ENCODE data around the gene OBSCN.

Gene OBSCN

DNA sequence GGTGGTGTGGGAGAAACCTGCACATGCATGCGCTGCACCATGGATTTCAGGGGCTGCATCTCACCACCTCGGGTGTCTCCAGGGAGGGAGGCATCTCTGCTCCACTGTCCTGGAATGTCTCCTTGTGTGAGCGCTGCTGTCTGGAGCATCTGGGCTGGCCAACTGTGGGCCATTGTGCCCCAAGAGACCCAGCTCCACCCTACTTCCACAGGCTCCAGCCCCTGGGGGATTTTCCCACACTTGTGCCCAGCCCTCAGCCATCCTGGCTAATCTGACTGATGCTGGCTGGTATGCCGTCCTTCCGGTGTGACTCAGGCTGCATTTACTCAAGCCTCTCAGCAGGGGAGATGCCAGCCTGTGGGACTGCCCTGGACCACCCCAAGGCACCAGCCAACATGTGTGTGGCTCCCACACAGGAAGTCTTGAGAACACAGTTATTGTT, 136.8 kb downstream of the OBSCN start:
- no peak for DNase-seq

DNA sequence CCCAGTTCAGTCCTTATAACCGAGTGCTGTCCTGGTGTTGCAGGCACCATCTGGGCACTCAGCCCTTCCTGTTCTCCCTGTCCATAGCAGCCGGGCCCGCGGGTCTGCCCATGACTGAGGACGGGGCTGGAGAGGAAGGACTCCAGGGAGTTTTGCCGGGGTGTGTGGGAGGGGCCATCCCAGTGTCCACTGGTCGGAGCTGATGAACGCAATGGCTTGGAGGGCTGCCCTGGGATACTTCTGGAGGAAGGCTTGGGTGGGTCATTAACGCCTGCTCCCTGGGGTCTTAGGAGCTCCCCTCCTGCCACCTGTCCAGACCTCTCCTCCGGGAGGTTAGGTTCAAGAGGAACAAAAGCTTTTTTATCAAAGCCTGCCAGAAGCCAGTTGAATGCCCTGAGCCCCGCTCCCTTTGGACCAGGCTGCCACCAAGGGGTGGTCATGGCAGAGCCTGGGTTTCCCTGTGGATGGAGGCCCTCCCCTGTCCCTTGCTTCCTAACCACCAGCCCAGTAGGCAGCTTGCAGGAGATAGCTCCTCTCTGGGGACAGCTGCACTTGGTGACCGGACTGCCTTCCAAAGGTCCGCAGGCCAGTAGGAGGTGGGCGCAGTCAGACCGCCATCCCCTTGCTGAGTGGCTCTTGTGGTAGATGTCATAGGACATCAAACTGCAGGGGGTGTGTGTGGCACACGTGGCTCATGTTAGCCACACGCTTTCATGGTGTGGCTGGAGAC, 137.5 kb downstream of the OBSCN start:
- no peak for DNase-seq

DNA sequence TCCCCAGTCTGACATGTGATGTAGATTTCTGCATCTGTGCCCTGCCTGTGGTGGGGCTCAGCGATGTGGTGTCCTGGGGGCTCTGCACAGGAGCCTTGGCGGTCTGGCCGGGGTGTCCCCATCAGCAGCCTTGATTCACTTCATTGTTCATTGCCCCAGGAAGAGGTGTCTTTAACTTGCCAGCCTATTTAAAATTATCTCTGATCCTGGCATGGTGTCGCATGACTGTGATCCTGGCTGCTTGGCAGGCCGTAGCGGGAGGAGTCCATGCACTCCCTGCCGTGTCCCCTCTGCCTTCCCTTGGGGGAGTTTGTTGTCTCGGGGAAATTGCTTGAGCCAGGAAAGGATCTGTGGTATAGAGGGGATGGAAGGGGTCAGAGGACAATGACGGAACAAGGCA, 138.9 kb downstream of the OBSCN start:
- DNase-seq, result no peak

DNA sequence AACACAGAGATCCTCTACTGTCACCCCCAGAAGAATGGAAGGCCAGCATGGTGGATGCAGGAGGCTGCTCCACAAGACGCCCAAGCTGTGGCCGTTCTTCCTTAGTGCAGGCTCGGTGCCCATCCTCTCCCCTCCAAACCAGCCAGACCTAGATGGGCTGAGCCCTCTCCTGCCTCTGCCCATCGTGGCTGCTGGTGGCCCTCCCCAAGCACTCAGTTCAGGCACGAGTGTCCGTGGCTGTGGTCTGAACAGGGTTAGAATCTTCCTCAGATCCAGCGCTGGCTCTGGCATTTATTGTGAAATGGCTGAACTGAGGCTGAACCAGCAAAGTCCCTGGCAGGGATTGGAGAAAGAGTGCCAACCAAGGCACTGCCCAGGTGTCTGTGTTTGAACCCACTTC, 139.3 kb downstream of the OBSCN start:
- DNase-seq, result no peak

DNA sequence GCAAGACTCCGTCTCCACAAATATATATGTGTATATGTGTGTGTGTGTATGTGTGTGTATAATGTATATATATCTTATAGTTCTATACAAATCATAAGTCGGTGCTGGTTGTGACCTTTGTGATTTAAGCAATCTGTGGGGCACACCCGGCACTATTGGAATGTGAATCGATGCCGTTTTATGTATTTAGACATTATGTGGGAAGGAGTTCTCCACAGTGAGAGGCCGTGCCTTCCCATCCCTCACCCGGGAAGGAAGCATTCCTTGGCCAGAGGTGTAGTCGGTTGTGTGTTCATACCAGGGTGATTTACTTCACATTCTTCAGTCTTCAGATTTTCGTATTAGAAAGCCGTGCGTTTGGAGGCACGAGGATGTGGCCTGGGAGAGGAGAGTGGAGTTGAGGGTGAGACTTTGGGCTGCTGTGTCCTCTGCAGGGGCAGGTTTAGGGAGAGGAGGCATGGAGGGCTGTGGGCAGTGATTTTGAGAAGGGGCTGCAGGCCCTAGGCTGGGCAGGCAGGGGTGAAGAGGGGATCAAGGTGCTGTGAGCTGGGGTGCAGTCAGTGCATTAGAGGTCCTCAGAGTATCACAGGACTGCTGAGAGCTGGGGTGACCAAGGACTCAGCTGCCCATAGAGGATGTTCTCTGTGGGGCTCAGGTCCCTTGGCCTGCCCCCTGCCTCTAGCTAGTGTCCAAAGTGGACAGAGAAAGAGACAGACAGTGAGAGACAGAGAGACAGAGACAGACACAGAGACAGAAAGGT, 141.0 kb downstream of the OBSCN start:
- no peak for DNase-seq

DNA sequence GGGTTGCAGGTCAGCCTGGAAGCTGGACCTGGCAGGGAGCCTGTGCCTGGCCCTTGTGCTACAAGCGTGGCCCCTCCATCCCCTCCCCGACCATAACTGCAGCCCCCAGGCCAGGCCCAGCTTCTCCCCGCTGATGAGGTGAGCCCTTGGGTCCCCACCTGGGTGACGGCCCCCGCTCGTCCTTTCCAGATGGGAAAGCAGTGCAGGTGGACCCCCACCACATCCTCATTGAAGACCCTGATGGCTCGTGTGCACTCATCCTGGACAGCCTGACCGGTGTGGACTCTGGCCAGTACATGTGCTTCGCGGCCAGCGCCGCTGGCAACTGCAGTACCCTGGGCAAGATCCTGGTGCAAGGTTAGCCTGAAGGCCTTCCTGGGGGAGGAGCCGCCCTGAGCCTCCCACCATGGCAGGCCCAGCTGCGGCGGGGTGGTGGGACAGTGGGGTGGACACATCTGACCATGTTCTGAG, 141.9 kb downstream of the OBSCN start:
- no peak for DNase-seq

DNA sequence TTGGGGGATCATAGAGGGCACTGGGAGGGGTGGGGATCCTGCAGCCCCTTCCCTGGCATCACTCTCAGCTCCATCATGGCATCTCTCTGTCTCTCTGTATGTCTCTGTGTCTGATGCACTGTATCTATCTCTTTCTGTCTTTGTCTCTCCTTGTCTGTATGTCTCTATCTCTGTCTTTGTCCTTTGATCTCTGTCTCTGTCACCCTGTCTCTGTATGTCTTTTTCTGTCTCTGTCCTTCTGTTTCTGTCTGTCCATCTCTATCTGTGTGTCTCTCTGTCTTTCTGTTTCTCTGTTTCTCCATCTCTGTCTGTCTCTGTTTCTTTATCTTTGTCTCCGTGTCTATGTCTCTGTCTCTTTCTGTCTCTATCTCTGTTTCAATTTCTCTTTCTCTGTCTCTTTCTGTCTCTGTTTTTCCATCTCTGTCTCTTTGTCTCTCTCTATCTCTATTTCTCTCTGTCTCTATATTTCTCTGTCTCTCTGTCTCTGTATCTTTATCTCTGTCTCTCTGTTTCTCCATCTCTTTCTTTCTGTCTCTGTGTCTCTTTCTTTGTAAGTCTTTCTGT, 142.4 kb downstream of the OBSCN start:
- no peak for DNase-seq

DNA sequence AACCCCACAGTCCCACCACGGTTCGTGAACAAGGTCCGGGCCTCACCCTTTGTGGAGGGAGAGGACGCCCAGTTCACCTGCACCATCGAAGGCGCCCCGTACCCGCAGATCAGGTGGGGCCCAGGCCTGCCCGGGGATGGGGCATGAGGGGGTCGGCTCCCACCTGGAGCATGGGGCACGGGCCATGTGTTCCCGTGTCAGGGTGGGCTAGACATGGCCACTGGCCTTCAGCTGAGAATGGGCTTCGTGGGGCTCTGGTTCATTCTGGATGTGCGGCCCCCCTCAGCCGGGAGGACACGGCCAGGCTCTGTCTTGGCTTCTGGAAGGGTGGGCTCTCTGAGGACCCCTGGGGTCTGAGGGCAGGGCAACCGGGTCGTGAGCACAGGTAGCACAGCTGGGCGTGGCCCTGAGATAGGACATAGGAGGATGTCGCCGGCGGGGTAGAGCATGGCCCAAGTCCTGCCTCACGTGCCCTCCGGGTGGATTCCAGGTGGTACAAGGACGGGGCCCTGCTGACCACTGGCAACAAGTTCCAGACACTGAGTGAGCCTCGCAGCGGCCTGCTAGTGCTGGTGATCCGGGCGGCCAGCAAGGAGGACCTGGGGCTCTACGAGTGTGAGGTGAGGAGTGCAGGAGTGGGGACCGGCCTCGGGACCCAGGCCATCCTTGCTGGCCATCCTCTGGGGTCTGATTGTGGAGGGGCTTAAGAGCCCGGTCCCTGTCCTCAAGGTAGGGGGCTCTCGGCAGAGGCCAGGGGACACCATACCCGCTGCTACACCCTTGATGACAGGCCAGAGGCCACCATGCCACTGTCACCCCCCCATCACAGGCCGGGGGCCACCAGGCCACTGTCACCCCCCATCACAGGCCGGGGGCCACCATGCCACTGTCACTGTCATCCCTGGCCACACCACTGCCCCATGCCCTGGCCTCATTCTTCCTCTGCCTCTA, 143.3 kb downstream of the OBSCN start:
- no peak for DNase-seq

DNA sequence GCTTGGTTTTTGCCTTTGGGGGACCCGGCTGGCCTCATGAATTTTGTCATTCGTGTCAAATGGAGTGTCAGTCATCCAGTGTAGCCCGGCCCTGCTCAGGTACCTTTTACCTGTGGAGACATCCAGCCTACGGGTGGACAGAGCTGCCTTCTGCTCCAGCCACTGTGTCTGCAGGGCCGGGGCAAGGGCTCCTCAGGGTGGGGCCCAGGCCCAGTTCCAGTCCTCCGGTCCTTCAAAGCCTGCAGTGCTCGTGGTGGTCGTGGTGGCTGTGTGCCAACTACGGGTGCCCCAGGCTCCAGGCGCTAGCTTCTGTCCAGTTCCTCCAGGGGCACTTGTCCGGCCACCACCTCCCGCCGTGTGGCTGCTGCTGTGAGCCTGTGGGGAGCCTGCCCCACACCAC, 144.0 kb downstream of the OBSCN start:
- DNase-seq, result no peak

DNA sequence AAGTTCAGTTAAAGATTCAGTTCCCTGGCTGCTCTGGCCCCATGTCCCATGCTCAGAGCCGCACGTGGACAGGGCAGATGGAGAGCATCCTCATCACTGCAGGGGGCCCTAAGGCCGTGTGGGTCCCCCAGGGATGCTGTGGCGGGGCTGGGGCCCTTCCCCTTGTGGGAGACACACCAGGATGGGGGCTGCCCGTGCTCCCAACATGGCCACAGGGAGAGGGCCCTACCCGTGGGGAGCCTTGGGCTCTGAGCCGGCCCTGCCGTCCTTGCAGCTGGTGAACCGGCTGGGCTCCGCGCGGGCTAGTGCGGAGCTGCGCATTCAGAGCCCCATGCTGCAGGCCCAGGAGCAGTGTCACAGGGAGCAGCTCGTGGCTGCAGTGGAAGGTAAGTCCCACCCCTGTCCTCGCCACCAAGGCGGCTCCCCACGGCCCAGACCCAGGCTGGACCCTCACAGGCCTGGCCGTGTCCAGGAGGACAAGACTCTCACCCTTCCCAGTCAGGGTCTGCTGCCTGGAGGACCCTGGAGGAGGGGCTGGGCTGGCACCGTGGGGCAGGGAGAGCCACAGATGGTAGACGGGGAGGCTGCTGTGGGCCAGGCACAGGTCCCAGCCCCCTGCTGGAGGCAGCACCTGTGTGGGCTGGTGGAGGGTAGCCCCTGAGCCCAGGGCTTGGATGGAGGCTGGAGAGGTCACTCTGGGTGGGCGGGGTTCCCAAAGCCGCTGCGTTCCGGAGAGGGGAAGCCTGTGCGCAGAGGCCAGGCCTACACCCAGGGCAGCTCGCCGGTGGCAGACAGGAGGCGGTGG, 145.0 kb downstream of the OBSCN start:
- no peak for DNase-seq

DNA sequence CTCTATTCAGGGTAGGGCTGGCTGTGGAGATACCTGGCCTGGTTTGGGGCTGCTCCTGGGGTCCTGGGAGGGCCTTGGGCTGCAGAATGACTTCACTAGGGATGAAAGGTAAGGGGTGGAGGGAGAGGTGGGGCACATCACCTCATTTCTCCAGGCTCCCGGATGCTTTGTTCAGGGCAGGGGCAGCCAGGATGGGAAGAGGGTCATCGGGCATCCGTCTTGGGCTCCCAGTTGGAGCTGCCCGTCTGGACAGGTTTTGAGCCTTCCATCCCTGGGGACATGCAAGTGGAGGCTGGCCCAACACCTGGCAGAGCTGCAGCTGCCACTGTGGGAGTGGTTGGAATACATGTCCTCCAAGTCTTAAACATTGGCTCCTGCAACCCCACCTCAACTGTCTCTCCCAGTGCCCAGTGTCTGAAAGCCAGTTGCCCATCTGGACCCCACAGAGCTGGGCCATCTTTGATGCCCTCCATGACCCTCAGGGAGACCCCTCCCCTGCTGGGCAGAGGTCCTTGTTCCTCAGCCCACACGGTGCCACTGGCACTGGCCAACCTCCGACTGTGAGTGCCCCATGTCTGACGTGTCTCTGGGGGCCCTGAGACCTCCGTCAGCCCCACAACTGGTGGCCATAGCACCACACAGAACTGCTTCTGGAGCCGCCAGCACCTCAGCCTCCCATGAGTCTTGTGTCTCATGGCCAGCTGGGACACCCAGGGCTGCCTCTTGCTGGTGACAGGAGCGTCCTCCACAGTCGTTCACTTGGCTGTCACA, 145.9 kb downstream of the OBSCN start:
- no peak for DNase-seq

DNA sequence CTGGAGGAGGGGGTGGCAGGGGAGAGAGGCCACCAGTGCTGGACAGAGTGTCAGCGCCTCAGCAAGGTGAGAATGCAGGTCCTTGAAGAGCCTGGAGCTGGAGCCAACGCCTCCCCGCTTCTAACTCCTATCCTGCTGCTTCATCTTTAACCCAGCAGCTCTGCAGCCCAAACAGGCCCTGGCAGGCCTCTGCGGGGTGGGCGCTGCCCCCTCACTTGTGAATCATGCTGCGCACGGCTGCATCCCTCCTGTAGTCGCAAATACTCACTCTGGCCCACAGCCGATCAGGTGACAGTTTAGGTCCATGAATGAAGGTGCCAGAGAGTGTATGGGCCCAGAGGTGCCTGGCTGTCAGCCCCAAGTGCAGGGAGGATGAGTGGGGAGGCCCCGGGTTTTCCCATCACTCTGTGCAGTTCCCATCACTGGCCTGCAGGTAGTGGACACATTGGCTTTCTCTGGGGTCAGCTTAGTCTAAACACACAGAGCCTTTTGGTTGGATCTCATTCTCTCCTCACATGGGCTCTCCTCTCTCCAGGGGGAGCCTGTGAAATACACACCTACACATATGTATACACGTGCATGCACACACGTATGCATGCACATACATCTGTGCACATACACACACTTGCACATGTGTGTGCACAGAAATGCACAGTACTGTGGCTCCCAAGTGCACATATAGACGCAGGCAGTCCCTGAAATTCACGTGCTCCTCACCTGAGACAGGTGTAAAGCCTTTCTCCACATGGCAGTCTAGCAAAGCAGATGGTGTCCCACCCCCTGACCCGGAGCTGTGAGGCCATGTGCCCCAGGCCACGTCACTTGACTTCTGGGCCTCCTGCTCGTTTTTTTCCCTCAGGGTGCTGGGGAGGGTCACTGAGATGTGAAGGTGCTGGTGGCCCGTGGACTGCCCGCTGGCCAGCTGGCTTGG, 146.8 kb downstream of the OBSCN start:
- no peak for DNase-seq

DNA sequence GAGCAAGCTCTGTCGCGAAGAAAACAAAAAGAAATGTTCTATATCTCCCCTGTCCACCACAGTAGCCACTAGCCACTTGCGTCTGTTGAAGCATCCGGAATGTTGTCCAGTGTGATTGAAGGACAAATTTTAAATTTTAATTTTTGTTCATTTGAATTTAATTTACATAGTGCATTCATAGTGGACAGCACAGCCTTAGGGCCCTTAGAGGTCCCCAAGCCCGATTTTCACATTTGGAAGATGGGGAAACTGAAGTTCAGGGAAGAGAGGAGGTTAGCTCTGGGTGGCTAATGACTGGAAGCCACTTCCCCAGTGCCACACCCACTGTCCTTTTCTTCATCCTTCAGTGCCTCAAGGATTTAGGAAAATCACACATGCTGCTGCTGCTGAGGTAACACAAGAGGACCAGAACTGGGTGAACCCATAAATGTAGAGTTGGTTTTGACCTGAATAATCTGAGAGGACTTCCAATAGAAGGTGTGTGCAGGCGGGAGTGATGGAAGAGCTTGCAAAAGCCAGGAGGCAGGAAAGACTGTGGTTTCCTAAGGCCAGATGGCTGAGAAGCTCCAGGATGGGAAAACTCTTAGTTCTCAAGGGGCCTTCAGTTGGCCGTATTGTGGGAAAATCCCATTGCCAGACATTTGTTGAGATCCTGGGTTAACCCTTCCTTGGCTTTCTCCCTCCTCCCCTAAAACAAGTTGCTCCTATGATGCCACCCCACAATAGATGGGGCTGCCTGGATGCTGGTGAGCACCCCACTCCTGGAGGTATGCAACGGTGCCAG, 149.2 kb downstream of the OBSCN start:
- DNase-seq, result no peak

DNA sequence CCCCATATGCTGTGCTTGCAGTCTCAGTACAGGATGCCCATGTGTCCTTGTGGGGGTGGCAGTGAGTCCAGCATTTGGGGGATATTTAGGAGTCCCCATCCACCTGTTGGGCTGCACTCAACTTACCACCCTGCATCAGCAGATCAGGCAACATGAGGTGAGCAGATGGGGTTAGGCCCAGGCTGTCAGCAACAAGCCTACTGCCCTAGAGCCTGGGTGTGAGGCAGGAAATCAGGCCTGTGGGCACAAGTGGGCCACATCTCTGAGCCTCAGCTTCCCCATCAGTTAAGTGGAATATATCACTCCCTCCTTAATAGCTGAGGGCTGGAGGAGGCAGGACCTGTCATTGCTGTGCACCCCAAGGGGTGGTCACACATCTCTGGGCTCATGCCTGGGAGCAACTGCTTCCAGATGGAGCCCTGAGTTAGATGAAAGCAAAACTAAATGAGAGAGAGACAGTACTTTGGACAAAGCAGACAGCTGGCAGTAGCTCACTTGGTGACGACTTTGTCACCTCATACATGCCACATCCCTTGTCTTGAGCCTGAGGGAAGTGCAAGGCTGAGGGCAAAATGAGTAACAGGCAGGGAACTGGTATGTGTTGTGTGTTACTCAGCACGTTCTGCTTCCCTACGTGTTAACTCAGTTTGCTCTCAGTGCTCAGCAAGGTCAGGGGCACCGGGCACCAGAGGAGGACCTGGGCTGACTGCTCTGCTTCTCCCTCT, 150.4 kb downstream of the OBSCN start:
- DNase-seq, result peak; percentile 11

DNA sequence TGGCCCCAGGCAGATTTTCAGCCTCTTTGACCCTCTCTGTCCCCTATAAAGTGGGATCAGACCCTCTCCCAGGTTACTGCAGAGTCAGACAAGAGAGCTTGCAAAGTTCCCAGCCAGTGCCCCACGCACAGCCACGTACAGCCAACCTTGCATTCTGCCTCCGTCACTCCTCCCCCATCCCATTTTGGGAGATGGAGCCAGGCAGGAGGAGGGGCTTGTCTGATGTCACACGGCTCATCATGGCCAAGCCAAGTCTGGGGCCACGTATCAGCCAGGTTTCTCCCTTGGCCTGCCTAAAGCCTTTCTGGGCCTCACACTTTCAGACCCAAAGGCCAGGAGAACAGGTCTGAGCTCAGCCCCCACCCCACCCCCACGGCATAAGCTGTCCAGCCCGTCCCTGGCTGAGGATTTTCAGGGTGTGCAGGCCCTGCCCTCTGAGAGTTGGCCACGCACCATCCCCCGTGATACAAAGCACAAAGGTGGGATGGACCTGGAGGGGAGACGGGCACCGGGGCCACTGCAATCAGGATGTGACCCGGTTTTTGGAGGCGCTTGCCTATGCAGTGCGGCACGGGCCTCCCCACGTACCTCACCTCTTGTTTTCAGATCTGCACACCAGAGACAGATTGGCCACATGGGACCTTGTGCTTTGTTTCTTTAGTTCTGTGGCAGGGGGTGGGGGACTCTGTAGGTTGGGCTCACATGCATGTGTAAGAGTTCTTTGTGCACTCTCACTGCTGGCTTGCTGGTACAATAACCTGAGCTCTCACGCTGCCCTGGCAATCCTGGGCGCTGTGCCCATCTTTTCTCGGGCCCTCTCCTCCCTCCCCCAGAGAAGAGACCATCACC, 151.1 kb downstream of the OBSCN start:
- no peak for DNase-seq

DNA sequence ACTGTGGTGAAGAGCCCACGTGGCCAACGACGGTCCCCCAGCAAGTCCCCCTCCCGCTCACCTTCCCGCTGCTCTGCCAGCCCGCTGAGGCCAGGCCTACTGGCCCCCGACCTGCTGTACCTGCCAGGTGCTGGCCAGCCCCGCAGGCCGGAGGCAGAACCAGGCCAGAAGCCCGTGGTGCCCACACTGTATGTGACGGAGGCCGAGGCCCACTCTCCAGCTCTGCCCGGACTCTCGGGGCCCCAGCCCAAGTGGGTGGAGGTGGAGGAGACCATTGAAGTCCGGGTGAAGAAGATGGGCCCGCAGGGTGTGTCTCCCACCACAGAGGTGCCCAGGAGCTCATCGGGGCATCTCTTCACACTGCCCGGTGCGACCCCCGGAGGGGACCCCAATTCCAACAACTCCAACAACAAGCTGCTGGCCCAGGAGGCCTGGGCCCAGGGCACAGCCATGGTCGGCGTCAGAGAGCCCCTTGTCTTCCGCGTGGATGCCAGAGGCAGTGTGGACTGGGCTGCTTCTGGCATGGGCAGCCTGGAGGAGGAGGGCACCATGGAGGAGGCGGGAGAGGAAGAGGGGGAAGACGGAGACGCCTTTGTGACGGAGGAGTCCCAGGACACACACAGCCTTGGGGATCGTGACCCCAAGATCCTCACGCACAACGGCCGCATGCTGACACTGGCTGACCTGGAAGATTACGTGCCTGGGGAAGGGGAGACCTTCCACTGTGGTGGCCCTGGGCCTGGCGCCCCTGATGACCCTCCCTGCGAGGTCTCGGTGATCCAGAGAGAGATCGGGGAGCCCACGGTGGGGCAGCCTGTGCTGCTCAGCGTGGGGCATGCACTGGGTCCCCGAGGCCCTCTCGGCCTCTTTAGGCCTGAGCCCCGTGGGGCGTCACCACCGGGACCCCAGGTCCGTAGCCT, 152.0 kb downstream of the OBSCN start:
- no peak for DNase-seq

All from activated CD4-positive, alpha-beta T cell treated with anti-CD3 and anti-CD28 coated beads for 48 hours (primary cell).